GM12892 (cell line): Measurements from ENCODE around the gene AK8.

ENCODE experiments used
- POLR2A ChIP-seq: IDR thresholded peaks from 2 replicates; pipeline ENCODE4 v1.6.1; 2011; ENCODE audit warnings: low read depth, low read length, control low read depth
- POLR2AphosphoS5 ChIP-seq: IDR thresholded peaks from 2 replicates; pipeline ENCODE4 v1.6.1; 2011; ENCODE audit warnings: low read depth, low read length, control low read depth
- TAF1 ChIP-seq: IDR thresholded peaks from 2 replicates; pipeline ENCODE4 v1.6.1; 2011; ENCODE audit warnings: low read depth, mild to moderate bottlenecking, control low read depth, low read length, borderline replicate concordance

GRCh38 chr9:132849185-132849706 lies 28.8 kb downstream of the AK8 start:
- TF ChIP-seq POLR2AphosphoS5: no peak
- TF ChIP-seq TAF1: no peak
- TF ChIP-seq POLR2A: no peak
